Breast epithelium (tissue), 3 donors: ENCODE results near the gene FAM110D.

ENCODE experiments used
- CTCF ChIP-seq, 3 donors: fragments of 450-650 bp; IDR thresholded peaks; one replicate each; pipeline ENCODE4 v1.5.1; 2016 to 2017; ENCODE audit warnings: antibody characterized with exemption in 3 of 3, mild to moderate bottlenecking in 3 of 3, moderate library complexity in 3 of 3
- POLR2AphosphoS5 ChIP-seq, 3 donors: sonication (generic); formaldehyde crosslinking; IDR thresholded peaks; one replicate each; pipeline ENCODE4 v1.6.1; 2017; ENCODE audit warnings: antibody characterized with exemption in 3 of 3

DNA sequence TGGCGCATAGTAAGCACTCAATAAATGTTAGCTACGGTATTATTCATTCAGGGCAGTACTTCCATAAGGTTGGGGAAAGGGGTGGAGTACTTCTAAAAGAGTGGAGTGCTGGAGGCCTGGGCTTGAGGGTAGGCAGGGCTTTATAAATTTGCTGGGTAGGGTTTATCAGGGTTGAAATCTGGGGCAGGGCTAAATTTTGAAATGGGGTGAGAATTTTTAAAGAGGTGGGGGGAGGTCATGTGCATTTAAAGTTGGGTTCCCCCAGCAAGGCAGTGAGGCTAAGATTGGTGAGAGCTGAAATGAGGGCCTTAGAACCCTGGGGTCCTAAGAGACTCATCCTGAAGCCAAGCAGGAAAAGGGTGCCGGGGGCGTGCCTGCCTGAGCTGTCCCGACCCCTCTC lies 41.5 kb downstream of the FAM110D start:
- TF ChIP-seq CTCF (IDR thresholded peaks at IDR 0.05), result no peak
- no peak for TF ChIP-seq POLR2AphosphoS5 (IDR thresholded peaks at IDR 0.05)
